ENCODE results near the gene MYBPH.

Gene MYBPH

DNA sequence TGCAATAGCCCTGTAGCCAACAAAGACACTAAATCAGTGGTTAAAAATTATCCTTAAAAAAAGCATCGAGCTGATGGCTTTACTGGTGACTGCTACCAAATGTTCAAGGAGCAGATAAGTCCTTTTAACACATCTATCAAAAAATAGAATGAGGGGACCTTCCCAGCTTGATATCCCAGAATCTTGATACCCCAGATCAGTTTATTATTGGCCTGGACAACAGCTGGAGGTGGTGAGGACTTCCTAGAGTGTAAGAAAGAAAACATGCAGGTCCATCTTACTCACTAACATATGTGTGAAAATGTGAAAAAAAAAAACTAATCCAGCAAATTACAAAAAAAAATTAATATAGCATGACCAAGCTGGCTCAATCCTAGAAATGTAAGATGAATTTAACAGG lies 32.6 kb upstream of the MYBPH start:
- ATAC-seq: no peak
- TF ChIP-seq PPARA (CRISPR knock-in tag; IDR thresholded peaks at IDR 0.05; ENCODE audit: borderline replicate concordance) (no peak), RARB (CRISPR knock-in tag; IDR thresholded peaks at IDR 0.05) (no peak), TOX (CRISPR knock-in tag; IDR thresholded peaks at IDR 0.05; ENCODE audit: borderline replicate concordance) (no peak), ZC3H10 (CRISPR knock-in tag; IDR thresholded peaks at IDR 0.05) (no peak), BACH2 (CRISPR knock-in tag; IDR thresholded peaks at IDR 0.05; ENCODE audit: borderline replicate concordance) (no peak), TCF4 (CRISPR knock-in tag; IDR thresholded peaks at IDR 0.05; ENCODE audit: borderline replicate concordance) (no peak)
- TF ChIP-seq, protein P1, sequence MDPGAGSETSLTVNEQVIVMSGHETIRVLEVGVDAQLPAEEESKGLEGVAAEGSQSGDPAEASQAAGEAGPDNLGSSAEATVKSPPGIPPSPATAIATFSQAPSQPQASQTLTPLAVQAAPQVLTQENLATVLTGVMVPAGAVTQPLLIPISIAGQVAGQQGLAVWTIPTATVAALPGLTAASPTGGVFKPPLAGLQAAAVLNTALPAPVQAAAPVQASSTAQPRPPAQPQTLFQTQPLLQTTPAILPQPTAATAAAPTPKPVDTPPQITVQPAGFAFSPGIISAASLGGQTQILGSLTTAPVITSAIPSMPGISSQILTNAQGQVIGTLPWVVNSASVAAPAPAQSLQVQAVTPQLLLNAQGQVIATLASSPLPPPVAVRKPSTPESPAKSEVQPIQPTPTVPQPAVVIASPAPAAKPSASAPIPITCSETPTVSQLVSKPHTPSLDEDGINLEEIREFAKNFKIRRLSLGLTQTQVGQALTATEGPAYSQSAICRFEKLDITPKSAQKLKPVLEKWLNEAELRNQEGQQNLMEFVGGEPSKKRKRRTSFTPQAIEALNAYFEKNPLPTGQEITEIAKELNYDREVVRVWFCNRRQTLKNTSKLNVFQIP (CRISPR knock-in tag; IDR thresholded peaks at IDR 0.05; ENCODE audit: borderline replicate concordance, low read depth): no peak
- TF ChIP-seq, protein P2, sequence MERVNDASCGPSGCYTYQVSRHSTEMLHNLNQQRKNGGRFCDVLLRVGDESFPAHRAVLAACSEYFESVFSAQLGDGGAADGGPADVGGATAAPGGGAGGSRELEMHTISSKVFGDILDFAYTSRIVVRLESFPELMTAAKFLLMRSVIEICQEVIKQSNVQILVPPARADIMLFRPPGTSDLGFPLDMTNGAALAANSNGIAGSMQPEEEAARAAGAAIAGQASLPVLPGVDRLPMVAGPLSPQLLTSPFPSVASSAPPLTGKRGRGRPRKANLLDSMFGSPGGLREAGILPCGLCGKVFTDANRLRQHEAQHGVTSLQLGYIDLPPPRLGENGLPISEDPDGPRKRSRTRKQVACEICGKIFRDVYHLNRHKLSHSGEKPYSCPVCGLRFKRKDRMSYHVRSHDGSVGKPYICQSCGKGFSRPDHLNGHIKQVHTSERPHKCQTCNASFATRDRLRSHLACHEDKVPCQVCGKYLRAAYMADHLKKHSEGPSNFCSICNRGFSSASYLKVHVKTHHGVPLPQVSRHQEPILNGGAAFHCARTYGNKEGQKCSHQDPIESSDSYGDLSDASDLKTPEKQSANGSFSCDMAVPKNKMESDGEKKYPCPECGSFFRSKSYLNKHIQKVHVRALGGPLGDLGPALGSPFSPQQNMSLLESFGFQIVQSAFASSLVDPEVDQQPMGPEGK (CRISPR knock-in tag; IDR thresholded peaks at IDR 0.05; ENCODE audit: borderline replicate concordance): no peak

DNA sequence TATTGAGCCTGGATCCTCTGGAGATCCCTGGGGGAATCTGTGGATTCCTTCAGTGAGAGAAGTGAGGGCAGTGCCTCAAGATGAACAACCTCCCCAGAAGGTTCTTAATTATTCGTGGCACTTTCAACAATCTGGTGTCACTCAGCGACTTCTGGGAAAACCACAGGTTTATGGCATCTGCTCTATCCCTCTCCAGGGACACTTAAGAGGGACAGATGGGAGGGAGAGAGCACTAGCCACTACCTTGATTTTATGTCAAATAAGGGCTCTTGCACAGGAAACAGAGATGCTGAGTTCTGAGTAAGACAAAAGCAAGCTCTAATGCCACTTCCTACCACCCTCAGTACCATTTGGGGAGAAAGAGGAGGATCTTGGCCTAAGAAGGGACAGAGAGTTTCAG lies 32.1 kb upstream of the MYBPH start:
- no peak for ATAC-seq
- TF ChIP-seq ZNF70 (CRISPR knock-in tag; IDR thresholded peaks at IDR 0.05): no peak
- TF ChIP-seq ESRRG (CRISPR knock-in tag; IDR thresholded peaks at IDR 0.05): no peak
- no peak for TF ChIP-seq RARB (CRISPR knock-in tag; IDR thresholded peaks at IDR 0.05)
- no peak for TF ChIP-seq GLIS3 (CRISPR knock-in tag; IDR thresholded peaks at IDR 0.05)
- TF ChIP-seq ZC3H10 (CRISPR knock-in tag; IDR thresholded peaks at IDR 0.05): no peak
- no peak for TF ChIP-seq ZNF565 (CRISPR knock-in tag; conservative IDR thresholded peaks at IDR 0.05; ENCODE audit: low read depth)
- TF ChIP-seq TSHZ2 (CRISPR knock-in tag; IDR thresholded peaks at IDR 0.05): no peak
- TF ChIP-seq ZFP3 (CRISPR knock-in tag; IDR thresholded peaks at IDR 0.05): no peak
- no peak for TF ChIP-seq ISL1 (CRISPR knock-in tag; IDR thresholded peaks at IDR 0.05)
- TF ChIP-seq, protein P3, sequence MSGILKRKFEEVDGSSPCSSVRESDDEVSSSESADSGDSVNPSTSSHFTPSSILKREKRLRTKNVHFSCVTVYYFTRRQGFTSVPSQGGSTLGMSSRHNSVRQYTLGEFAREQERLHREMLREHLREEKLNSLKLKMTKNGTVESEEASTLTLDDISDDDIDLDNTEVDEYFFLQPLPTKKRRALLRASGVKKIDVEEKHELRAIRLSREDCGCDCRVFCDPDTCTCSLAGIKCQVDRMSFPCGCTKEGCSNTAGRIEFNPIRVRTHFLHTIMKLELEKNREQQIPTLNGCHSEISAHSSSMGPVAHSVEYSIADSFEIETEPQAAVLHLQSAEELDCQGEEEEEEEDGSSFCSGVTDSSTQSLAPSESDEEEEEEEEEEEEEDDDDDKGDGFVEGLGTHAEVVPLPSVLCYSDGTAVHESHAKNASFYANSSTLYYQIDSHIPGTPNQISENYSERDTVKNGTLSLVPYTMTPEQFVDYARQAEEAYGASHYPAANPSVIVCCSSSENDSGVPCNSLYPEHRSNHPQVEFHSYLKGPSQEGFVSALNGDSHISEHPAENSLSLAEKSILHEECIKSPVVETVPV (CRISPR knock-in tag; IDR thresholded peaks at IDR 0.05): no peak
- no peak for TF ChIP-seq OSR1 (CRISPR knock-in tag; IDR thresholded peaks at IDR 0.05)
- TF ChIP-seq CSDC2 (CRISPR knock-in tag; IDR thresholded peaks at IDR 0.05): no peak
- no peak for TF ChIP-seq BACH2 (CRISPR knock-in tag; IDR thresholded peaks at IDR 0.05; ENCODE audit: borderline replicate concordance)
- TF ChIP-seq TCF4 (CRISPR knock-in tag; IDR thresholded peaks at IDR 0.05; ENCODE audit: borderline replicate concordance): no peak
- no peak for TF ChIP-seq CREB5 (CRISPR knock-in tag; IDR thresholded peaks at IDR 0.05; ENCODE audit: low read depth)
- TF ChIP-seq SNAI2 (CRISPR knock-in tag; IDR thresholded peaks at IDR 0.05): no peak
- TF ChIP-seq ZFP30 (CRISPR knock-in tag; IDR thresholded peaks at IDR 0.05): no peak
- no peak for TF ChIP-seq PPARA (CRISPR knock-in tag; IDR thresholded peaks at IDR 0.05; ENCODE audit: borderline replicate concordance)
- no peak for TF ChIP-seq ZNF8 (CRISPR knock-in tag; IDR thresholded peaks at IDR 0.05)

GRCh38 chr1:203206129-203206687 lies 30.6 kb upstream of the MYBPH start:
- TF ChIP-seq PPARA (CRISPR knock-in tag; IDR thresholded peaks at IDR 0.05; ENCODE audit: borderline replicate concordance): no peak
- TF ChIP-seq, protein P1 (CRISPR knock-in tag; IDR thresholded peaks at IDR 0.05; ENCODE audit: borderline replicate concordance, low read depth): no peak
- TF ChIP-seq ZNF565 (CRISPR knock-in tag; conservative IDR thresholded peaks at IDR 0.05; ENCODE audit: low read depth): no peak
- no peak for TF ChIP-seq RARB (CRISPR knock-in tag; IDR thresholded peaks at IDR 0.05)
- no peak for ATAC-seq
